ENCODE data around the gene CPT1B.
"Not testable (repeated sequence)": the region's sequence is repeated elsewhere in the genome, so short reads cannot be mapped to it uniquely, and the experiment has no call there.

The CPT1B gene

DNA sequence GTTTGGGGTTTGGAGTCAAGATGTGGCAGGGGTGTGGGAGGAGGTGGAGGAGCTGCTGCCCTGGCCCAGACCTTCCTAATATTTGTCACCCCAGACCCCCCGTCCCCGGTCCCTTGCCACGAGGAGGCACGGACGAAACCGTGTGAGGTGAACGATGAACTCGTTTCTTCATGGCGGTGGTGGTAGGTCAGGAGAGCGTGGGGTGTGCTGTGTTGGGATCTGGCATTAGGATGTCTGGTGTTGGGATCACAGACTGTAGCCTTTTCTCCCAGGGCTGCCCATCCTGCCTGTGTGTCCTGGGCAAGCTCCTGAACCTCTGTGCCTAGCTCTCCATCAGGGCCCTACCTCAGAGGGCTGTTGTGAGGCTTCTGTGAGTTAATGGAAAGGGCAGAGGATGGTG, 30.8 kb upstream of the CPT1B start:
- H3K27ac ChIP-seq (ENCODE audit: poor library complexity, severe bottlenecking): no peak overlapping the region
- no peaks in the 10 kb centered on the region for H3K9me3 ChIP-seq (ENCODE audit: severe bottlenecking)
- H3K4me1 ChIP-seq (ENCODE audit: insufficient read depth, poor library complexity, severe bottlenecking): no peaks in the 10 kb centered on the region
- no peak overlapping the region for H3K4me3 ChIP-seq (ENCODE audit: severe bottlenecking)
- TF ChIP-seq, protein P1, sequence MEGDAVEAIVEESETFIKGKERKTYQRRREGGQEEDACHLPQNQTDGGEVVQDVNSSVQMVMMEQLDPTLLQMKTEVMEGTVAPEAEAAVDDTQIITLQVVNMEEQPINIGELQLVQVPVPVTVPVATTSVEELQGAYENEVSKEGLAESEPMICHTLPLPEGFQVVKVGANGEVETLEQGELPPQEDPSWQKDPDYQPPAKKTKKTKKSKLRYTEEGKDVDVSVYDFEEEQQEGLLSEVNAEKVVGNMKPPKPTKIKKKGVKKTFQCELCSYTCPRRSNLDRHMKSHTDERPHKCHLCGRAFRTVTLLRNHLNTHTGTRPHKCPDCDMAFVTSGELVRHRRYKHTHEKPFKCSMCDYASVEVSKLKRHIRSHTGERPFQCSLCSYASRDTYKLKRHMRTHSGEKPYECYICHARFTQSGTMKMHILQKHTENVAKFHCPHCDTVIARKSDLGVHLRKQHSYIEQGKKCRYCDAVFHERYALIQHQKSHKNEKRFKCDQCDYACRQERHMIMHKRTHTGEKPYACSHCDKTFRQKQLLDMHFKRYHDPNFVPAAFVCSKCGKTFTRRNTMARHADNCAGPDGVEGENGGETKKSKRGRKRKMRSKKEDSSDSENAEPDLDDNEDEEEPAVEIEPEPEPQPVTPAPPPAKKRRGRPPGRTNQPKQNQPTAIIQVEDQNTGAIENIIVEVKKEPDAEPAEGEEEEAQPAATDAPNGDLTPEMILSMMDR (IDR thresholded peaks at IDR 0.05; ENCODE audit: poor library complexity, severe bottlenecking): no peak
- H3K36me3 ChIP-seq (ENCODE audit: low read depth): no peaks in the 10 kb centered on the region
- H3K27me3 ChIP-seq (ENCODE audit: insufficient read depth, poor library complexity, severe bottlenecking): peaks cover 4% of the 10 kb centered on the region
- DNase-seq (ENCODE audit: low spot score) (no peak), ATAC-seq (ENCODE audit: low read depth) (no peak)

DNA sequence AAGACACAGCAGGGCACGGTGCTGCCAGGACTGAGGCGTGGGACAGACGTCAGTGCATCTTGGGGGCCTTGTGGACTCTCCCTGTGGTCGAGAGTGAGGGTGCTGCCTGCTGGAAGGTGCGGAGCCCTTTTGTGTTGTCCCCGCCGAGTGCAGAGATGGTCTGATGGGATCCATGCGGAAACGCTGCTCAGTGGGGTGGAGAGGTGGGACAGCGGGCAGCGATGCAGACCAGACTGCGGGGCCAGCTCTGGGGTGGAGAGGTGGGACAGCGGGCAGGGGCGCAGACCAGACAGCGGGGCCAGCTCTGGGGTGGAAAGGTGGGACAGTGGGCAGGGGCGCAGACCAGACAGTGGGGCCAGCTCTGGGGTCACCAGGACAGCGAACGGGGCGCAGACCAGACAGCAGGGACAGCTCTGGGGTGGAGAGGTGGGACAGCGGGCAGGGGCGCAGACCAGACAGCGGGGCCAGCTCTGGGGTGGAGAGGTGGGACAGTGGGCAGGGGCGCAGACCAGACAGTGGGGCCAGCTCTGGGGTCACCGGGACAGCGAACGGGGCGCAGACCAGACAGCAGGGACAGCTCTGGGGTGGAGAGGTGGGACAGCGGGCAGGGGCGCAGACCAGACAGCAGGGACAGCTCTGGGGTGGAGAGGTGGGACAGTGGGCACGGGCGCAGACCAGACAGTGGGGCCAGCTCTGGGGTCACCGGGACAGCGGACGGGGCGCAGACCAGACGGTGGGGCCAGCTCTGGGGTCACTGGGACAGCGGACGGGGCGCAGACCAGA, 30.0 kb upstream of the CPT1B start:
- H3K27ac ChIP-seq (ENCODE audit: poor library complexity, severe bottlenecking); H3K4me1 ChIP-seq (ENCODE audit: insufficient read depth, poor library complexity, severe bottlenecking); H3K4me3 ChIP-seq (ENCODE audit: severe bottlenecking); H3K36me3 ChIP-seq (ENCODE audit: low read depth); H3K9me3 ChIP-seq (ENCODE audit: severe bottlenecking); ATAC-seq (ENCODE audit: low read depth); DNase-seq (ENCODE audit: low spot score): not testable (repeated sequence)
- peaks cover 12% of the 10 kb centered on the region for H3K27me3 ChIP-seq (ENCODE audit: insufficient read depth, poor library complexity, severe bottlenecking)

DNA sequence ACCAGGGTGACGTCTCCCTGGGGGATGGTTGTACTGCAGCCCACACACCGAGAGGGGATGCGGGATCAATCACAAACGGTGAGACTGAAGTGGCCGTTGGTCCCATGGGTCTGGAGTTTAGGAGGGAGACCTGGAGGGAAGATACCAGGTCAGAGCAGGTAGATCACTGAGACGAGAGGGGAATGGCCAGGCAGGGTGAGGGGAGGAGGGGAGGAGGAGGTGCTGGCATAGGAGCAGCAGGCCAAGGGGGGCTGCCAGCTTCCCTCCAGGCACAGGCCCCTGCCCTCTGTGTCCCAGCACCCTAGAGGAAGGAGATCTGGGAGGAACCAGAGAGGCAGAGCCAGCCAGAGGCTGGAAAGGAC, 29.4 kb upstream of the CPT1B start:
- H3K27ac ChIP-seq (ENCODE audit: poor library complexity, severe bottlenecking): no peak overlapping the region
- ATAC-seq (ENCODE audit: low read depth) (no peak), DNase-seq (ENCODE audit: low spot score) (no peak)
- H3K4me3 ChIP-seq (ENCODE audit: severe bottlenecking): no peak overlapping the region
- peaks cover 18% of the 10 kb centered on the region for H3K27me3 ChIP-seq (ENCODE audit: insufficient read depth, poor library complexity, severe bottlenecking)
- no peaks in the 10 kb centered on the region for H3K4me1 ChIP-seq (ENCODE audit: insufficient read depth, poor library complexity, severe bottlenecking)
- H3K9me3 ChIP-seq (ENCODE audit: severe bottlenecking): no peaks in the 10 kb centered on the region
- TF ChIP-seq, protein P1 (IDR thresholded peaks at IDR 0.05; ENCODE audit: poor library complexity, severe bottlenecking): no peak
- no peaks in the 10 kb centered on the region for H3K36me3 ChIP-seq (ENCODE audit: low read depth)

DNA sequence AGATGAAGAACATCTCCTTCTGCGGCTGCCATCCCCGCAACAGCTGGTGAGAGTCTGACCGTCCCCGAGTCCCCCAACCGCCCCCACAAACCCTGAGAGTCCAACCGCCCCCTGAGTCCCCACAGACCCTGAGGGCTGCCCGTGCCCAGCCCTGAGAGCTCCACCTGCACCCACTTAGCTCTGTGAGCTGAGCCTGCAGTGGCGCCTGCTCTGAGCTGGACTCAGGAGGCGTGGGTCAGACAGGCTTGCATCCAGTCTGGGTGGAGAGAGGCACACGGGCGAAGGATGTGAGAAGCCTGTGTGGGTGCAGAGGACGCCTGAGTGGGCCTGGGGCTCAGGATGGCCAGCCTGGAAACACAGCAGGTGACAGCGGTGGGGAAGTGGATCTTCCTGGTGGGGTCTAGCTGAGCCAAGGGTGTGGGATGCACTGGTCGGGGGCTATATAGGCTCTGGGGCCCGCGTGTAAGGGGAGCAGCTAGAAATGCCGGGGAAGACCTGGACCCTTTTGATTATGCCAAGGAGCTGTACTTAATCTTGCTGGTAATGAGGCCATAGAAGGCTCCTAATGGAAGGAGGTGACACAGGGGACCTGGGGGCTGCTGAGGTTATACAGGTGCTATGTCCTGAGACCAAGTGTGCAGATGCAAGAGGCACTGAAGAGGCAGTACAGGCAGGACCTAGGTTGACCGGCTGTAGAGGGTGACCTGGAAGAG, 28.9 kb upstream of the CPT1B start:
- ATAC-seq (ENCODE audit: low read depth) (no peak; the same call in 2 of the 3 replicates), DNase-seq (ENCODE audit: low spot score) (no peak)
- no peaks in the 10 kb centered on the region for H3K36me3 ChIP-seq (ENCODE audit: low read depth)
- no peak overlapping the region for H3K27ac ChIP-seq (ENCODE audit: poor library complexity, severe bottlenecking)
- H3K4me3 ChIP-seq (ENCODE audit: severe bottlenecking): no peak overlapping the region
- TF ChIP-seq, protein P1 (IDR thresholded peaks at IDR 0.05; ENCODE audit: poor library complexity, severe bottlenecking): no peak
- peaks cover 23% of the 10 kb centered on the region for H3K27me3 ChIP-seq (ENCODE audit: insufficient read depth, poor library complexity, severe bottlenecking)
- H3K4me1 ChIP-seq (ENCODE audit: insufficient read depth, poor library complexity, severe bottlenecking): no peaks in the 10 kb centered on the region
- H3K9me3 ChIP-seq (ENCODE audit: severe bottlenecking): no peaks in the 10 kb centered on the region

DNA sequence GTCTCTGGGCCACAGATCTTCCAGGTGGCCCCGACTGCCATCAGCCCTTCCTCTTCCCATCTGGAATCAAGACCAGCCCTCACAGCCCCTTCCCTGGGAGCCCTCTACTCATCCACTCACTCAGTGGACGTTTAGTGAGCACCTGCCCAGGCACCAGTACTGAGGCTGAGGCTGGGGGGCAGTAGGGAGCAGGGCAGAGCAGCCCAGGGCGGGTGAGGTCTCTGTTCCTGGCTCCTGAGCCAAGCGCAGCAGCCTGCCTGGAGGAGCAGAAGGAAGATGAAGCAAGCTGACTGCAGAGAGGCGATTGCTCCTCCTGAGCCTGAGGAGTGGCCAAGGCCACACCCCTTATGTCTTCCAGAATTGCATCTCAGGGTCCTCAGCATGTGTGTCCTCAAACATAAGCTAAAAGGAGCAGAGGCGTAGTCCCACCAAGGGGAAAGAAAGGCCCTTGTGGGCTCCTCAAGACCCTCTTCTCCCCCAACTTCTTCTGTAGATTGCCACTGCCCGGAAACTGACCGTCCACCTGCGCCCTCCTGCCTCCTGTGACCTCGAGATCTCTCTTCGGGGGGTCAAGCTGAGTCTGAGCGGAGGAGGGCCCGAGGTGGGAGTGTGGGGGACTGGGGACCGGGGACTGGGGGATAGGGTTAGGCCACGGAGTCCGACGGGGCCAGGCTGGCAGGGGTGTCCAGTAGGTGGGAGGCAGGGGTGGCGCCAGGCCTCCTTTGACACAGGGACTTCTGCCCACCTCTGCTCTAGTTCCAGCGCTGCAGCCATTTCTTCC, 28.1 kb upstream of the CPT1B start:
- H3K27ac ChIP-seq (ENCODE audit: poor library complexity, severe bottlenecking): no peak overlapping the region
- DNase-seq (ENCODE audit: low spot score): peak; percentile 42

More for the DNA sequence above, 28.1 kb upstream of the CPT1B start:
- Histone ChIP-seq H3K27me3 (ENCODE audit: insufficient read depth, poor library complexity, severe bottlenecking) (peaks cover 29% of the 10 kb centered on the region), H3K4me3 (ENCODE audit: severe bottlenecking) (no peak overlapping the region), H3K9me3 (ENCODE audit: severe bottlenecking) (no peaks in the 10 kb centered on the region), H3K4me1 (ENCODE audit: insufficient read depth, poor library complexity, severe bottlenecking) (no peaks in the 10 kb centered on the region), H3K36me3 (ENCODE audit: low read depth) (no peaks in the 10 kb centered on the region)
- no peak for ATAC-seq (ENCODE audit: low read depth)
- TF ChIP-seq, protein P1 (IDR thresholded peaks at IDR 0.05; ENCODE audit: poor library complexity, severe bottlenecking): no peak

Data from RWPE2 (cell line).